Subcutaneous adipose tissue (tissue), 4 donors: ENCODE measurements around the gene KRT81. TPM values are rescaled to one million over a fixed set of nuclear protein-coding genes. Genes with fewer than 3 reads are reported as not detected.

ENCODE experiments used
- CTCF ChIP-seq: fragments of 450-650 bp; IDR thresholded peaks from one replicate; pipeline ENCODE4 v1.5.1; 2016; ENCODE audit warnings: low read depth, mild to moderate bottlenecking, control low read depth, antibody characterized with exemption, moderate library complexity
- total RNA-seq, 4 donors: library from RNA; depleted of rRNA; stranded (reverse); fragments of >200 nt; gene quantifications; one replicate each; pipeline ENCODE4 v1.1.0, GENCODE V29; 2016

KRT81 gene
- total RNA-seq, 4 donors from 2014 or later = not detected

GRCh38 chr12:52310622-52311284, 19.4 kb upstream of the KRT81 start:
- TF ChIP-seq CTCF = no peak

GRCh38 chr12:52308806-52309425, 17.6 kb upstream of the KRT81 start:
- no peak for TF ChIP-seq CTCF

GRCh38 chr12:52307836-52308805, 16.8 kb upstream of the KRT81 start:
- TF ChIP-seq CTCF = no peak

GRCh38 chr12:52306731-52307130, 15.4 kb upstream of the KRT81 start:
- TF ChIP-seq CTCF = no peak

- no peak for TF ChIP-seq CTCF
Observed at GRCh38 chr12:52305921-52306705, 14.8 kb upstream of the KRT81 start.

- TF ChIP-seq CTCF = no peak
Observed at GRCh38 chr12:52300796-52301691, 9.7 kb upstream of the KRT81 start.
